SW480 (cell line): ENCODE data around the gene MRPS10.
"Not testable (repeated sequence)": the region's sequence is repeated elsewhere in the genome, so short reads cannot be mapped to it uniquely, and the experiment has no call there.

ENCODE experiments used
- DNase-seq: peaks from one replicate; pipeline ENCODE4 v3.0.0-alpha.2; 2016; ENCODE audit warnings: low spot score

The MRPS10 gene

GRCh38 chr6:42207559-42207958, 10.1 kb downstream of the MRPS10 start:
- DNase-seq = not testable (repeated sequence)

GRCh38 chr6:42204768-42205282, 12.8 kb downstream of the MRPS10 start:
- no peak for DNase-seq

- DNase-seq = no peak
Observed at GRCh38 chr6:42203183-42203582, 14.5 kb downstream of the MRPS10 start.

GRCh38 chr6:42202131-42202915, 15.3 kb downstream of the MRPS10 start:
- DNase-seq = not testable (repeated sequence)

- DNase-seq = no peak
Observed at GRCh38 chr6:42201382-42201781, 16.3 kb downstream of the MRPS10 start.

- no peak for DNase-seq
Observed at GRCh38 chr6:42200035-42200434, 17.6 kb downstream of the MRPS10 start.

DNA sequence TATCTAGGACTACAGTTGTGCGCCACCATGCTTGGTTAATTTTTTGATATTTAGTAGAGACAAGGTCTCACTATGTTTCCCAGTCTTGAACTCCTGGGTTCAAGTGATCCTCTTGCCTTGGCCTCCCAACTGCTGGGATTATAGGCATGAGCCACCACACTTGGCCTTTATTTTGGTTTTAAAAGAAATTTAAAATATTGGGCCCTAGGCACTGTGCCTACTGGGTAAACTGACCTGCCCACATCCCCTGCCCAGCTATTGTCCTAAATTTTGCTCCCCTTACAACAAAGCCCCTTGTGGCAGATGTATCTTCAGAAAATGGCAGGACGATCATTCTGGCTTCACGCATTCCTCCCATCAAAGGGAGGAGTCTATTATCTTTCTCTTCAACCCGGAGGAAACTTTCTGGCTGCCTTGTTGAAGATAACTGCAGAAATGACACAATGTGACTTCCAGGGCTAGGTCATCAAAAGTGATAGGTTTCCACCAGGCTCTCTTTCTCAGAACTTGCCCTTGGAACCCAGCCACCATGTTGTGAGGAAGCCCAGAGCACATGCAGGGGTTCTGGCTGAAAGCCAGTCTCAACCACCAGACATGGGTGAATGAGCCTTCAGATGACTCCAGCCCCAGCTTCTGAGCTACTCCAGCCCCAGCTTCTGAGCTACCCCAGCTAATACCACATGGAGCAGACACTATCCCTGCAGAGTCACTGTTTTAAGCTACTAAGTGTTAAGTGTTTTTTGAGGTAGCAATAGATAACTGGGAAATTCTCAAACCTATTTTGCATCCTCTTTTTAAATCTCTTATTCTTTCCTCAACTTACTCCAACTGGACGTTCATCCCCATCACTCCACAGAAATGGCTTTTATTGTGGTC, 18.3 kb downstream of the MRPS10 start:
- DNase-seq = no peak

DNA sequence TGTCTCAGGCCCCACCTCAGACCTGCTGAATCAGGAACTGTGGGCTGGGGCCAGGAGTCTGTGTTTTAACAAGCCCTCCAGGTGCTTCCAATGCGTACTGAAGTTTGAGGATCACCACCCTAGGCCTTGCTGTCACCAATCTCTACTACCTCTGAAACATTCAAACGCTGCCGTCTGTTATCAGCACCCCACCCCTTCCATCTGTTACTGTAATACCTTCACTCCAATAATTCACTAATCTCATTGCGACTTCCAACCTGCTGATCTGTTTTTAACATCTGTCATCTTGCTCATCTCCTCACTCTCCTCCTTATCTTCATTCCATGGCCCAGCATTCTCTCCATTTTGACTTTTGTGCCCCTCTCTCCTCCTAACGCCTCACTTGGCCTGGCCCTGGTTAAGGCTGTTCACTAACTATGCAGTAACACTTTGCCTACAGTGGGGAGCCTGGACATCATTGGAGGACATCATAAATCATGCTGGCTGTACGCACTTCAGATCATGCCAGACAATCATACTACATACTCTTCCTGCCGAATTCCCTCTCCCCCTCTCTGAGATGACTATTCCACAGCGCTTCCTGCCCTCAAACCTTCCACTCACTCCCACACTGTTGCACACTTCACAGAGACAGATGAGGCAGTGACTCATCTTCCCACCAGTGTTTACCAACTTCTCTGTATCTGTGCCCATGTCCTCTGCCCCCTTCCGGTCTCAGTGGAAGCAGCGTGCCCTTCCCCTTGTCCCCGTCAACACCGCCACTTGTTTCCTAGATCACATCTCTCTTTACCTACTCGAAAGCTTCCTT, 19.9 kb downstream of the MRPS10 start:
- DNase-seq = peak; percentile 83

DNA sequence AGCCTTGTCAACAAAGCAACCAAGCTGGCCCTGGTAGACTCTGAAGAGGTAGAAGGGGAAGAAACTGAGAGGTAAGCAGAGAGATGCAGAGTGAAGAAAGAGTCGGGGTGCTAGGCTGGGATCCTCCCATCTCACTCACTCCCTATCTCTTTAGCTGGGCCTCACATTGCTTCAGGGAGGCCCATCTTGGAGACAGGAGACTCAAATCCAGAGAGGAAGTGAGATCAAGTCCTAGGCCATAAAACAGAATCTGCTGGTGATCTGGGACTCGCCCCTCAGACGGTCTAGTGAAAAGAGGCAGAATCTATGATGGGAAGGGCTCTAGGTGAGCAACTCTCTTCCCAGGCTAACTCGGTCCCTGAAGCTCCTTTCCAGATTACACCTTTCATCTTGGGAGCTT, 22.2 kb downstream of the MRPS10 start:
- DNase-seq = no peak

GRCh38 chr6:42194056-42194455, 23.6 kb downstream of the MRPS10 start:
- no peak for DNase-seq

DNA sequence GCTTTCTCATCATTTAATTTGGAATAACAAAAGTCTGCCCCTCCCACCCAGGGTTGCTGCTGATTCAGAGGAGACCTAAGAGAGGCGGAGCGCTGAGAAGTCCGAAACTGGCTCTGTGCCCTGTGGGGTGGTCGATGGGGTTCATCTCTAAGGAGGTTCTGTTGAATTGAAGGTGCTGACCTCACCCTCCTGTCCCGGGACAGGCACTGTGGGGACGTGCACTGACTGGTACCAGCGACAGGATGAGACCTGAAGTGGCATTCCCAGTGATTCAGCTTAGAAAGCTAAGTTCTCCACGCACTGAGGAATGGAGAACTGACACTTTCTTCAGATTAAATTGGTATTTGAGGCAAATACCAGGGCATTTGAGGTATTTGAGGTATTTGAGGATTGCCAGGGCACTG, 24.2 kb downstream of the MRPS10 start:
- DNase-seq = no peak

DNA sequence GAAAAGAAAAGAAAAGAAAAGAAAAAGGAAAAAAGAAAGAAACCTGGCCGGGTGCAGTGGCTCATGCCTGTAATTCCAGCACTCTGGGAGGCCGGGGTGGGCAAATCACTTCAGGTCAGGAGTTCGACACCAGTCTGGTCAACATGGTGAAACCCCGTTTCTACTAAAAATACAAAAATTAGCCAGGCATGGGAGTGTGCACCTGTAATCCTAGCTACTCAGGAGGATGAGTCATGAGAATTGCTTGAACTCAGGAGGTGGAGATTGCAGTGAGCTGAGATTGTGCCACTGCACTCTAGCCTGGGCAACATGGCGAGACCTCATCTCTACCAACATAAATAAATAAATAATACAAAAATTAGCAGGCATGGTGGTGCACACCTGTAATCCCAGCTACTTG, 25.3 kb downstream of the MRPS10 start:
- DNase-seq = not testable (repeated sequence)

- DNase-seq = no peak
Observed at GRCh38 chr6:42190554-42191183, 27.0 kb downstream of the MRPS10 start.

- no peak for DNase-seq
Observed at GRCh38 chr6:42188406-42188805, 29.3 kb downstream of the MRPS10 start.

DNA sequence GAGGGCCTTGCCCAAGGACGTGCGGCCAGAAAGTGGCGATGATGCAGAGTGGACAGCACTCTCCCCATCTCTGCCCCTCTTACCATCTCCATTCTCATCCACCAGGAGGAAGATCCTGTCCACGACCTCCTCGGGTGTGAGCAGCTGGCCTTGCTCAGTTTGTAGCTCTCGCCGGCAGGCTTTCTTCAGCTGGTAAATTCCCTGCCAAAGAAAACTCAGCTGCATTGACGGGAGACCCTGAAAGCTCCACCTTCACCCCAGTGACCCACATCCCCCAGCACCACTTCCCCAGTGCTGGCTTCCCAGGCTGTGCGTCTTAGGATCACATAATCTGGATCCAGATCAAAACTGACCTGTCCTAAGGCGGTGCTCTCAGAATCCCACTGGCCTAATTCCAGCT, 32.1 kb downstream of the MRPS10 start:
- no peak for DNase-seq

DNA sequence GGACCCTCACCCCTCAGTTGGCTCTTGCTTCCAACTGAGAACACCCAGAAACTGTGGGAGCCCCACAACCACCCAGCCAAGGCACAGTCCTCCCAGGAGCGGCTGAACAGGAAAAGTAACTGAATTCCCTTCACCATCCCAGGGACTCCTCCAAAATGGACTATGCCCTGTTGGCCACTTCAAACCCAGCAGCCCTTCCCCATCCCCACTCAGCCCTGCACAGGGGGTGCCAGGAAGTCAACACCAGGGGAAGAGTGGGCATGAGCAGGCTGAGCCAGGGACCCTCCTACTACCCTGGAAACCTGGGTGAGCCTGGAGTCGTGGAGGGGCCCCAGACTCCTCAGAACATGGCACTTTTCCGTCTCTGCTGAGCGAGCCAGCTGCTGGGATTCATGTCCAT, 33.2 kb downstream of the MRPS10 start:
- no peak for DNase-seq

GRCh38 chr6:42182101-42182500, 35.6 kb downstream of the MRPS10 start:
- no peak for DNase-seq

- no peak for DNase-seq
Observed at GRCh38 chr6:42179945-42180313, 37.7 kb downstream of the MRPS10 start.

GRCh38 chr6:42179261-42179944, 38.3 kb downstream of the MRPS10 start:
- DNase-seq = no peak

GRCh38 chr6:42177514-42178364, 39.9 kb downstream of the MRPS10 start:
- DNase-seq = no peak
